Measurements from ENCODE around the gene ECHS1. TPM values are rescaled to one million over a fixed set of nuclear protein-coding genes. Genes with fewer than 3 reads are reported as not detected.

Gene ECHS1
- total and polyA plus RNA-seq, 2 of the 8 experiments (the other 6 are each of a cell fraction or from before 2014, with no cell fraction given): 41.7 to 101 TPM

- 93% methylated on average over 2 of the region's 2 CpGs; no CpG with 5 or more reads in 1 of the 2 experiments for WGBS, 2 experiments (ENCODE audit: extremely low coverage in 1 of 2, insufficient coverage in 1 of 2, insufficient read length in 1 of 2, insufficient replicate concordance in 2 of 2, low coverage in 1 of 2, low lambda C conversion rate in 2 of 2, missing lambda C conversion rate in 1 of 2)
- Histone ChIP-seq H2BK120ac (replicated peaks; ENCODE audit: low read depth, low read length) (no peak overlapping the region), H3K56ac (replicated peaks; ENCODE audit: insufficient read length, low read depth, low read length) (no peak overlapping the region), H3K18ac (ENCODE audit: extremely low read depth, low read length) (no peak overlapping the region), H2BK12ac (ENCODE audit: low read depth, low read length) (no peak overlapping the region), H3K36me3 (ENCODE audit: control insufficient read depth in 2 of 4, insufficient read depth in 4 of 4, low read length in 3 of 4) (peaks cover 2 to 50% (median 16%) of the 10 kb centered on the region in 4 experiments), H3K4ac (replicated peaks; ENCODE audit: insufficient read length, low read depth, low read length) (no peak overlapping the region), H3K9me3 (ENCODE audit: insufficient read depth in 2 of 2, low read depth in 1 of 2, low read length in 1 of 2) (no peaks in the 10 kb centered on the region), H4K91ac (replicated peaks; ENCODE audit: insufficient read length, low read length) (no peak overlapping the region), H3K27me3 (replicated peaks in 1 of 4; ENCODE audit: control insufficient read depth in 3 of 4, extremely low read depth in 1 of 4, insufficient read depth in 3 of 4, low read length in 3 of 4) (no peaks in the 10 kb centered on the region), H4K20me1 (replicated peaks in 1 of 2; ENCODE audit: control insufficient read depth in 1 of 2, insufficient read depth in 2 of 2, low read length in 2 of 2) (peaks cover 0 to 14% of the 10 kb centered on the region in 2 experiments), H3K4me3 (ENCODE audit: extremely low read depth in 1 of 4, insufficient read depth in 2 of 4, low read depth in 3 of 4, low read length in 4 of 4) (no peak overlapping the region), H3K23ac (ENCODE audit: insufficient read length) (no peak overlapping the region), H2BK15ac (ENCODE audit: low read length) (no peak overlapping the region), H4K5ac (ENCODE audit: insufficient read length, low read depth, low read length) (no peak overlapping the region), H3K79me1 (ENCODE audit: low read depth, low read length) (peaks cover 4% of the 10 kb centered on the region; the same call in 1 of the 2 replicates), H3K27ac (ENCODE audit: low read depth, low read length) (no peak overlapping the region), H3K9ac (replicated peaks in 1 of 4; ENCODE audit: extremely low read depth in 1 of 4, low read depth in 3 of 4, low read length in 3 of 4) (no peak overlapping the region), H2BK20ac (ENCODE audit: low read length) (no peak overlapping the region), H3K4me2 (ENCODE audit: insufficient read depth in 1 of 2, low read depth in 2 of 2, low read length in 2 of 2) (no peak overlapping the region), H3K4me1 (replicated peaks in 1 of 4; ENCODE audit: control insufficient read depth in 3 of 4, insufficient read depth in 4 of 4, low read length in 3 of 4) (no peaks in the 10 kb centered on the region), H2AK5ac (ENCODE audit: low read depth, low read length) (no peak overlapping the region), H2BK5ac (ENCODE audit: low read depth, low read length) (no peak overlapping the region), H2AFZ (ENCODE audit: low read length) (no peak overlapping the region), H4K8ac (ENCODE audit: extremely low read depth, insufficient read depth, low read length) (no peak overlapping the region), H3K14ac (ENCODE audit: insufficient read length) (no peak overlapping the region), H3K79me2 (ENCODE audit: control insufficient read depth in 1 of 2, insufficient read depth in 2 of 2, low read length in 2 of 2) (peaks cover 3 to 55% of the 10 kb centered on the region in 2 experiments), H3K23me2 (ENCODE audit: low read depth, low read length) (no peaks in the 10 kb centered on the region)
- no peak for FAIRE-seq
- CTCF ChIA-PET (ENCODE audit: partially characterized antibody): no interaction called here
- no peak for DNase-seq (ENCODE audit: low read depth in 1 of 2, low spot score in 2 of 2)
- TF ChIP-seq POU5F1 (IDR thresholded peaks at IDR 0.05; ENCODE audit: low read depth, low read length) (no peak), E2F6 (IDR thresholded peaks at IDR 0.05) (no peak), BRCA1 (IDR thresholded peaks at IDR 0.05; ENCODE audit: low read depth, low read length) (no peak), SIX5 (IDR thresholded peaks at IDR 0.05; ENCODE audit: low read depth, low read length) (no peak), RNF2 (IDR thresholded peaks at IDR 0.05; ENCODE audit: borderline replicate concordance, low read depth, low read length, missing control alignments, poor library complexity, severe bottlenecking) (no peak)
- POLR2A ChIA-PET (ENCODE audit: partially characterized antibody): interaction anchor here (1.1 kb wide), 1 partner anchor 11 kb away, joined by 3 read pairs; the partner anchor contains the start of gene MTG1
Measured at GRCh38 chr10:133405272-133405671, 32.1 kb upstream of the ECHS1 start.
